Kidney tubule cell (primary cell): ENCODE results near the gene WNT10A.

Experiments used
- DNase-seq: peaks from one replicate; pipeline ENCODE4 v3.0.0-alpha.2; 2018; ENCODE audit warnings: low spot score

Gene WNT10A

DNA sequence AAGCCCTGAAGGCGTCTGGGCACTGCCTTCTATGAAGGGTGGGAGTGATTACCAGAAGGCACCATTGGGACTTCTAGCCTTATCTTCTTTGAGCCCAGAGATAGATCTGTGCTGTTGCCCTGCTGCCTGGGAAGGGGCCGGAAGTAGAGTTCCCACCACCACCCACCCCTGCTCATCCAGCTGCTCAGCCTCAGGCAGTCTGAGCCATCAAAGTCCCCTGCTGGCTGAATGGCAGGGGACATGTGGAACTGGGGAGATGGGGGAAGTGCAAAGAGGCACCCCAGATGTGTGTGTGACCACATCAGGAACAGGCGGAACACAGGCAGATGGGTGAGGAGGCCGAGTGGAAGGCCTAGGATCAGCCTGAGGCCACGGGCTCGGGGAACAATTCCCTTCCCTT, 3.3 kb upstream of the WNT10A start:
- DNase-seq = no peak

DNA sequence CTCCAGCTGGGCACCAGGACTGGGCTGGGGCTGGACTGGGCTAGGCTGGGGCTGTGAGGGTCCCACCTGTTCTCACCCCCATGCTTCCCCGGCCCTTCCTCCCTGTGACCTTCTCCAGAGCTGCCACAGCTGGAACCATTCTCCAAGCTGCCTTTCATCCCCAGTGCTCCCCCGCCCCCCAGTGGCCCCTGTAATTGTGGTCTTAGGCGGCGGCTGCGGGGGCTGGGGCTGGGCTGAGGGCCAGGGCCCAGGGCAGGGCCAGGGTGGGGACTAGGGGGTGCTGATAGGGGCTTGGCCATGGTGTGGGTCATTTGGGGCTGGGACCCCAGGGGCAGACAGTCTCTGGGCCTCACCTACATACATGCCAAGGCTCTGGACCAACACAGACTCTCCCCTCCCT, 2.8 kb upstream of the WNT10A start:
- no peak for DNase-seq

DNA sequence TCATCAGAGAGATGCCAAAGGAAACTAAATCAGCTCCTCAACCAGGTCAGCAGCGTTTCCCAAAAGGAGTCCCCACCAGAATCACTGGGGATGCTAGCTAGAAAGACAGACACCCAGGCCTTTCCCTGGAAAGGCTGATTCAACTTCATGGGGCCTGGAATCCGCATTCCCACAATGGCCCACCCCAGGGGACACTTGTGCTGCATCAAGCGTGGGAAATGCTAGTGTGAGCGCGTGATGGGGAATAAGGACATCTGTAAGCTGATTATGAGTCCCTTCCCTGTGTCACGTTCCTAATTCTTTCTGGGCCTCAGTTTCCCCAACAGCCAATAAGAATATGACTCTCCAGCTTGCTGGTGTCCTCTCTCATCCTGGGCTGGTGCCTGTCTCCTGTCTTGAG, 2.2 kb upstream of the WNT10A start:
- DNase-seq = no peak

GRCh38 chr2:218878926-218879761, 1.5 kb upstream of the WNT10A start:
- DNase-seq = no peak

DNA sequence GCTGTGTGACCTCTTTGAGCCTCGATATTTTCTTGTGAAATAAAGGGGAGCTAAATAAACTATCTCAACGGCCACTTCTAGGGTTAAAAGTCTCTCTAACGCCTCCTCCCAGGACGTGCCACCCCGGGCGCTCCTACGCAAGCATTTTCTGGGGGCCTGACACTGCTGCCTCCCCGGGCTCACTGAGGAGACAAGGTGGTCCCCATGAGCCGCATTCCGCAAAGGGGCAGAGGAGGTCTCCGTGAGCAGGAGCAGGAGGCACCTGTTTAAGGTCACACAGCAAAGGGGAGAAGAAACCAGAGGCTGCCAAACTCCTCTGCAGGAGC, 913 bp upstream of the WNT10A start:
- no peak for DNase-seq

GRCh38 chr2:218880859-218881594, 375 bp downstream of the WNT10A start:
- no peak for DNase-seq

- DNase-seq = no peak
These were observed 1.2 kb downstream of the WNT10A start for GRCh38 chr2:218881744-218882460.

DNA sequence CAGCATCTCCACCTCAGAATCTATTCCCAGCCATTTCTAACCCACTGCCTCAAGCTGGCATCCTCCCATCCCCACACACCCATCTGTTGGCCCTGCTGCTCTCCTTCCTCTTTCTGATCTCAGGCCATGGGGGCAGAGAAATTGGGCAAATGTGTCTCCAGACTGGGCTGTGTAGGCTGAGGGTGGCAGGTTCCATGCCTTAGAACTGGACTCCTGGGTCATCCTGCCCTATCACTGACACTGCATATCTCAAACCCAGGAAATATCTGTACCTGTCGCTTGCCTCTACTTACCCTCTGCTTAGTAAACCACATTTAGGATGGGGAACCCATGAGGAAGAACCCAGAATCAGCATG, 1.8 kb downstream of the WNT10A start:
- DNase-seq = no peak

GRCh38 chr2:218882866-218883366, 2.3 kb downstream of the WNT10A start:
- DNase-seq = peak; percentile 77

GRCh38 chr2:218883491-218884490, 3.1 kb downstream of the WNT10A start:
- DNase-seq = no peak

- DNase-seq = no peak
These were observed 3.9 kb downstream of the WNT10A start for GRCh38 chr2:218884519-218884918.

- no peak for DNase-seq
These were observed 5.6 kb downstream of the WNT10A start for GRCh38 chr2:218885981-218886947.

- no peak for DNase-seq
These were observed 6.4 kb downstream of the WNT10A start for GRCh38 chr2:218887079-218887478.

DNA sequence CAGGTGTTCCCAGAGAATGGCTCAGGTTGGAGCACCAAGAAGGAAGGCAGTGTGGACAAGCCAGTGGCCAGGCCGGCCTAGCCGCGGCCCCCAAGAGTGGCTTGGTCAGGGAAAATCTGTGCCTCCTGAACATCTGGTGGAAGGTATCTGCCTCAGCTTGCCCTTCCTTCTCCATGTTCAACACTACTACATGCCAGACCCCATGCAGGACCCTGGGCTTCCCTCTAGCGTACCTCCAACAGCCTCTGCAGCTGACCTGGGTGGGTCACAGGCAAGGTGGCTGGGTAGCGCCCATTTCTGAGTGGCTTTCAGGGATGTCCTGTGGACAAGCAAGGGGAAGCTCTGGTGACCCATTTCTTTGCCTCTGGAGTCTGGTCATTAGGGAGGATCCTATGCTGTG, 7.7 kb downstream of the WNT10A start:
- no peak for DNase-seq

DNA sequence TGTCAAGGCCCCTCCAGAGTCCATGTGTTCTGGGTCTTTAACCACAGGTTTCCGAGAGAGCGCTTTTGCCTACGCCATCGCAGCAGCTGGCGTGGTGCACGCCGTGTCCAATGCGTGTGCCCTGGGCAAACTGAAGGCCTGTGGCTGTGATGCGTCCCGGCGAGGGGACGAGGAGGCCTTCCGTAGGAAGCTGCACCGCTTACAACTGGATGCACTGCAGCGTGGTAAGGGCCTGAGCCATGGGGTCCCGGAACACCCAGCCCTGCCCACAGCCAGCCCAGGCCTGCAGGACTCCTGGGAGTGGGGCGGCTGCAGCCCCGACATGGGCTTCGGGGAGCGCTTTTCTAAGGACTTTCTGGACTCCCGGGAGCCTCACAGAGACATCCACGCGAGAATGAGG, 9.3 kb downstream of the WNT10A start:
- DNase-seq = no peak

DNA sequence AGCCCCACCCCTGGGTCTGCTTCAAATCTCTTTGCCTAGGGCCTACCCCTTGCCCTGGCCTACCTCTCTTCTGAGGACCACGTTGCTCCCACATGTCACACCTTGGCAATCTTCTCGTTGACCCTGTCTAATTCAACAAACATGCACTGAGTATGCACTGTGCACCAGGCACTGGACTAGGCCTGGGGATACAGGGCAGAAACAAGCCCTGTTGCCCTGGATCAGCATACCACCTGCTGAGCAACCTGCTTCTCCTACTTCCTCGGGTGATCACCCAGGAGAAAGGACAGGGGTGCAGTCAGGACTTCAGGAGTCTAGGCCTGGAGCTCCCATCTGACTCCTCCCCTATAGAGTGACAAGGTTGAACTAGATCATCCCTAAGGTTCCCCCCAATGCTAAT, 9.7 kb downstream of the WNT10A start:
- no peak for DNase-seq

DNA sequence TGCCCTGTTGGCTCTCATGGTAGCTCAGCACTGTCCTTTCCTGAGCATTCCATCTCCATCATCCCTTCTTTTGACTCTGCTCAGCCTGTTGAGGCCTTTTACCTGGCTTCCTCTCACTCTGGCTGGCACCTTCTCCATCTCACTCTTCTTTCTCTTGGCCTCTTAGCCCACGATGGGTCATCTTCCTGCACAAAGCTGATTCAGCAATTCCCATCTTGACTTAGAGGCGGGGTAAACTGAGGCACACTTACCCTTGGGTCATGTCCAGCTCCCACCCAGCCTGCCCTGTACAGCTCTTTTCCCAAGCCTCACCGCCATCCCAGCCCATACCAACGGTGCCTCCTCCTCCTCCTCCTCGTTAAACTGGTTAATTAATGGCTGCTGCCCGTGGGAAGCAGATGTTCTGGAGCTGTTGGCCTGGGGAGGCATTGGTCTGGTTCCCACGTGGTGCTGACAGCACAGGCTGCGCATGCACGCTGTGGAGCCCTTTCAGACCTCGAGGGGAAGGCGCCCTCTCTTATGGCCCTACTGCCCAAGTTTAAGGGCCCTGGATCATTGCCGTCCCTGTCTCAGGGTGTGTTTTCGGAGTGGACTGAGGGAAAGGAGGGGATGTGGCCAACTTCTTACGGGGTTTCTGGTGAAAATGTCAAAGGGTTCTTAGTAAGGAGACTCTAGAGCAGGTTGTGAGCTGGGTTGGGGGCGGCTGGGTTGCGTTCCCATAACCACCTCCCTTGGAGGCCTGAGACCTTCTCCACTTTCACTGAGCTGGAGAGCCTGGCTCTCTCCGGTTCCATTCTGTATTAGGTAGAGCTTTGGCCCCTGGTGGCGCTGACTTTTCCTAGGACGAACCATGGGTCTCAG, 10.9 kb downstream of the WNT10A start:
- no peak for DNase-seq

GRCh38 chr2:218892693-218893348, 12.2 kb downstream of the WNT10A start:
- DNase-seq = peak; percentile 84
